ENCODE data around the gene ACER2. TPM values are rescaled to one million over a fixed set of nuclear protein-coding genes. Genes with fewer than 3 reads are reported as not detected.

Gene ACER2
- total and polyA plus RNA-seq, 5 donors from 2014 or later: 0.21 to 2.9 (median 0.87) TPM

DNA sequence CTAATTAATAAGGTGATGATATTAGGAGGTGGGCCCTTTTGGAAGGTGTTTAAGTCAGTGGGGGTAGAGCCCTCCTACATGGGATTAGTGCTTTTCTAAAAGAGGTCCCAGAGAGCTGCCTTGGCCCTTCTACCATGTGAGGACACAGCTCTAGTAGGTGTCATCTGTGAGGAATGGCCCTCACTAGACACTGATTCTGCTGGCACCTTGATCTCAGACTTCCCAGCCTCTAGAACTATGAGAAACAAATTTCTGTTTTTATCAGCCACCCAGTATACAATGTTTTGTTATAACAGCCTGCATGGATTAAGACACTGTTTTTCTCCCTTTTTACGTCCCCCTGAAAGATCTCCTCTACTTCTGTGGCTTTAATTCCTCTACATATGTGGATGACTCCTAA lies 31.6 kb downstream of the ACER2 start:
- H3K27me3 Mint-ChIP-seq: no peaks in the 10 kb centered on the region
- ATAC-seq (ENCODE audit: low read depth in 2 of 2) (no peak), DNase-seq (no peak)
- H3K4me1 ChIP-seq (ENCODE audit: control insufficient read depth, insufficient read depth, low read length, poor library complexity, severe bottlenecking): no peaks in the 10 kb centered on the region
- H3K36me3 Mint-ChIP-seq: peaks cover 35% of the 10 kb centered on the region
- no peak overlapping the region for H3K27ac ChIP-seq (ENCODE audit: insufficient read depth, low read length, poor library complexity, severe bottlenecking)
- H3K4me3 ChIP-seq (ENCODE audit: low read depth, low read length): no peak overlapping the region
- H3K36me3 ChIP-seq (ENCODE audit: control insufficient read depth, insufficient read depth, low read length): peaks cover 2% of the 10 kb centered on the region
- H3K4me3 Mint-ChIP-seq: no peak overlapping the region
- no peaks in the 10 kb centered on the region for H3K9me3 Mint-ChIP-seq
- H3K27ac Mint-ChIP-seq: peak overlapping the region in 1 of 3 donors; percentile 1
- peaks cover 11 to 15% (median 12%) of the 10 kb centered on the region in 4 donors for H3K4me1 Mint-ChIP-seq
- H3K27me3 ChIP-seq (ENCODE audit: control insufficient read depth, insufficient read depth, low read length): no peaks in the 10 kb centered on the region
- no peaks in the 10 kb centered on the region for H3K9me3 ChIP-seq (ENCODE audit: control insufficient read depth in 2 of 2, low read length in 2 of 2)

DNA sequence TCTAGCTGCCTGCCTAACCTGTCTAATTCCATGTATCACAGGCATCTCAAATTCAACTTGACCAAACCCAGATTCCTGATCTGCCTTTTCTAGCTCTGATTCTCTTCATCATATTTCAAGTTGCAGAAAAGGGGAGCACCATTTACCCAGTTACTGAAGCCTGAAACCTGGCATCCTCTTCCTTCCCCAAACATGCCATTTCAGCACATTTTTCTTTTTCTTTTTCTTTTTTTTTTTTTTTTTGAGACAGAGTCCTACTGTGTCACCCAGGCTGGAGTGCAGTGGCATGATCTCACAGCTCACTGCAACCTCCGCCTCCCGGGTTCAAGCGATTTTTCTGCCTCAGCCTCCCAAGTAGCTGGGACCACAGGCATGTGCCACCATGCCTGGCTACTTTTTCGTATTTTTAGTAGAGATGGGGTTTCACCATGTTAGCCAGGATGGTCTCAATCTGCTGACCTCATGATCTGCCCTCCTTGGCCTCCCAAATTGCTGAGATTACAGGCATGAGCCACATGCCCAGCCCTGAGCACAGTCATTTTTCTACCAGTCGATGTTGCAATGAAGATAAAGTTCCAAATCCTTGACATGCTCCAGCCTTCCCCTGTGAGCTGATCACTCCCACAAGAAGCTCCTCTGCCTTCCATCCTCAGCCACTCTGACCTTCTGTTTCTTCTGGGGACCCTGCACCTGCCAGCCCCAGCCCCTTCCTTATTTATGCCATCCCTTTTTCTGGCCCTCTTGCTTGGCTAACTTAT lies 32.2 kb downstream of the ACER2 start:
- Histone ChIP-seq H3K27ac (ENCODE audit: insufficient read depth, low read length, poor library complexity, severe bottlenecking) (peak overlapping the region; percentile 18), H3K4me1 (ENCODE audit: control insufficient read depth, insufficient read depth, low read length, poor library complexity, severe bottlenecking) (no peaks in the 10 kb centered on the region), H3K9me3 (ENCODE audit: control insufficient read depth in 2 of 2, low read length in 2 of 2) (no peaks in the 10 kb centered on the region), H3K4me3 (ENCODE audit: low read depth, low read length) (peak overlapping the region; percentile 82), H3K36me3 (ENCODE audit: control insufficient read depth, insufficient read depth, low read length) (peaks cover 2% of the 10 kb centered on the region), H3K27me3 (ENCODE audit: control insufficient read depth, insufficient read depth, low read length) (no peaks in the 10 kb centered on the region)
- Mint-ChIP-seq H3K27me3 (no peaks in the 10 kb centered on the region), H3K9me3 (no peaks in the 10 kb centered on the region), H3K36me3 (peaks cover 40% of the 10 kb centered on the region), H3K4me1 (peaks cover 11 to 15% (median 12%) of the 10 kb centered on the region in 4 donors), H3K27ac (peak overlapping the region; percentile 63 to 92 (median 64)), H3K4me3 (peak overlapping the region in 2 of 4 donors; percentile 17 to 67)
- DNase-seq: no peak
- ATAC-seq (ENCODE audit: low read depth in 2 of 2): no peak

GRCh38 chr9:19441730-19442129 lies 32.9 kb downstream of the ACER2 start:
- Histone ChIP-seq H3K4me3 (ENCODE audit: low read depth, low read length) (peak overlapping the region; percentile 82), H3K27ac (ENCODE audit: insufficient read depth, low read length, poor library complexity, severe bottlenecking) (peak overlapping the region; percentile 18), H3K36me3 (ENCODE audit: control insufficient read depth, insufficient read depth, low read length) (peaks cover 2% of the 10 kb centered on the region), H3K9me3 (ENCODE audit: control insufficient read depth in 2 of 2, low read length in 2 of 2) (no peaks in the 10 kb centered on the region), H3K4me1 (ENCODE audit: control insufficient read depth, insufficient read depth, low read length, poor library complexity, severe bottlenecking) (no peaks in the 10 kb centered on the region), H3K27me3 (ENCODE audit: control insufficient read depth, insufficient read depth, low read length) (no peaks in the 10 kb centered on the region)
- no peaks in the 10 kb centered on the region for H3K27me3 Mint-ChIP-seq
- H3K27ac Mint-ChIP-seq: peak overlapping the region; percentile 59 to 92 (median 64)
- H3K36me3 Mint-ChIP-seq: peaks cover 43% of the 10 kb centered on the region
- DNase-seq: peak in 2 of 3 donors; percentile 4 to 58
- peak overlapping the region; percentile 17 to 64 (median 27) for H3K4me3 Mint-ChIP-seq
- peak in 1 of 2 donors; percentile 52 for ATAC-seq (ENCODE audit: low read depth in 2 of 2)
- H3K9me3 Mint-ChIP-seq: no peaks in the 10 kb centered on the region
- H3K4me1 Mint-ChIP-seq: peaks cover 10 to 15% (median 12%) of the 10 kb centered on the region in 4 donors

DNA sequence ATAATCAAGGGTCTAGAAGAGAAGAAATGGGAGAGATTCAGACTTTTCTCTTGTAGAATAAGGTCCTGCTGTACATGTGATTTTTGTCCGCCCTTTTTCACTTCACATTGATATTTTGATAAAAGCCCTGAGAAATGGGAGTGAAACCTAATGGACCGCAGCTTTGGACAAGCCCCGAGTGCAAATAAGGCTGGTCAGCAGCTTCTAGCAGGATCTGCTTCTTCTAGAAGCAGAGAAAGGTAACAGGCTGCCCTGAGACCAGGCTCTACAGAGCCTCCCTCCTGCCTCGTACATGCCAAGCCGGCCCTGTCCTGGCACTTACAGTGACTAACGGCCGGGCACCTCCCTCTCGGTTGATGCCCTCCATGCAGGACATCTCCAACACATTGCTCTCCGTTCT lies 33.4 kb downstream of the ACER2 start:
- ATAC-seq (ENCODE audit: low read depth in 2 of 2) (no peak), DNase-seq (no peak)
- H3K9me3 ChIP-seq (ENCODE audit: control insufficient read depth in 2 of 2, low read length in 2 of 2): no peaks in the 10 kb centered on the region
- H3K27me3 Mint-ChIP-seq: no peaks in the 10 kb centered on the region
- H3K27ac ChIP-seq (ENCODE audit: insufficient read depth, low read length, poor library complexity, severe bottlenecking): no peak overlapping the region
- H3K4me3 ChIP-seq (ENCODE audit: low read depth, low read length): peak overlapping the region; percentile 82
- peak overlapping the region in 1 of 3 donors; percentile 64 for H3K27ac Mint-ChIP-seq
- no peaks in the 10 kb centered on the region for H3K27me3 ChIP-seq (ENCODE audit: control insufficient read depth, insufficient read depth, low read length)
- H3K4me3 Mint-ChIP-seq: no peak overlapping the region
- H3K36me3 ChIP-seq (ENCODE audit: control insufficient read depth, insufficient read depth, low read length): peaks cover 2% of the 10 kb centered on the region
- peaks cover 41% of the 10 kb centered on the region for H3K36me3 Mint-ChIP-seq
- H3K4me1 ChIP-seq (ENCODE audit: control insufficient read depth, insufficient read depth, low read length, poor library complexity, severe bottlenecking): no peaks in the 10 kb centered on the region
- H3K9me3 Mint-ChIP-seq: no peaks in the 10 kb centered on the region
- peaks cover 6 to 15% (median 12%) of the 10 kb centered on the region in 4 donors for H3K4me1 Mint-ChIP-seq

GRCh38 chr9:19445452-19445851 lies 36.6 kb downstream of the ACER2 start:
- Mint-ChIP-seq H3K9me3 (no peaks in the 10 kb centered on the region), H3K27ac (peak overlapping the region in 1 of 3 donors; percentile 82), H3K4me3 (no peak overlapping the region), H3K27me3 (no peaks in the 10 kb centered on the region), H3K4me1 (peaks cover 6 to 13% (median 9%) of the 10 kb centered on the region in 4 donors), H3K36me3 (peaks cover 24% of the 10 kb centered on the region)
- no peak overlapping the region for H3K27ac ChIP-seq (ENCODE audit: insufficient read depth, low read length, poor library complexity, severe bottlenecking)
- H3K9me3 ChIP-seq (ENCODE audit: control insufficient read depth in 2 of 2, low read length in 2 of 2): no peaks in the 10 kb centered on the region
- DNase-seq (no peak), ATAC-seq (ENCODE audit: low read depth in 2 of 2) (no peak)
- H3K4me1 ChIP-seq (ENCODE audit: control insufficient read depth, insufficient read depth, low read length, poor library complexity, severe bottlenecking): no peaks in the 10 kb centered on the region
- H3K4me3 ChIP-seq (ENCODE audit: low read depth, low read length): no peak overlapping the region
- no peaks in the 10 kb centered on the region for H3K27me3 ChIP-seq (ENCODE audit: control insufficient read depth, insufficient read depth, low read length)
- no peaks in the 10 kb centered on the region for H3K36me3 ChIP-seq (ENCODE audit: control insufficient read depth, insufficient read depth, low read length)

- no peak overlapping the region for H3K27ac Mint-ChIP-seq
These were observed 37.6 kb downstream of the ACER2 start for GRCh38 chr9:19446361-19446861.

DNA sequence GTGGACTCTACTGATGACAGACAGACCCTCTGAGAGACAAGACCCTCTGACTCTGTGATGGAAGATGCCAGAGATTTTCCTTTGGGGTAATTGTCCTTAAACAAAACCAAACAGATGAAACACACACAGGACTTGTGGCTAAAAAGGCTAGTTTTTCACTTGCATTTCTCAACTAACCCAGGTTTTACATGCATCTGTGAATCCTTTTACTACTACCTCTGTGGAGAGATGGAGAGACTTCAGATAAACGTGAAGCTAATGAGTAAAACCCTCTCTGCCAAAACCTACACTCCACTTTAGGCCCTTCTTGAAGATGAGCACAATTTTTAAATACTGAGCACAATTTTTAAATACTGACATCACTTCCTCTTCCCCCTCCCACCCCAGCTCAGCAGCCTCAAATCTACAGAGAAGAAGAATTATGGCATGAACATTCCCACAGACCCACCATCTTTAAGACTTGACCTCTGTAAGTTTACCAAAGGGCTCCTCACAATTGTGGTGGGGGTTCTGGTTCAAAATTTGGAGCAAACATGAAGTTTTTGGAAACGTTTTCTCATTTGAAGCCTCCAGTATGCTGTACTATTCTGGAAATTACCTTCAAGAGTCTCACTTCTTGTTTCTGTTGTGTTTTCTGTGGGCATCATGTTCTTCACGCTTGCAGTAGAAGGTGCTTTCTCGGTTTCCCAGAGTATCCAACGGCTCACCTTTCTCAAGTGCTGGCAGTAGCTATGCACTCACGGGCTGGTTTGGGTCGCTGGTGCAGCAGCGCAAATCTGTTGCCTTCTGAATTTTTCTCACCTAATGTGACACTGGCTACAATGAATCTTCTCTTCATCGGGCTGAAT lies 42.7 kb downstream of the ACER2 start:
- H3K27me3 Mint-ChIP-seq: no peaks in the 10 kb centered on the region
- Histone ChIP-seq H3K4me1 (ENCODE audit: control insufficient read depth, insufficient read depth, low read length, poor library complexity, severe bottlenecking) (no peaks in the 10 kb centered on the region), H3K27ac (ENCODE audit: insufficient read depth, low read length, poor library complexity, severe bottlenecking) (no peak overlapping the region), H3K27me3 (ENCODE audit: control insufficient read depth, insufficient read depth, low read length) (no peaks in the 10 kb centered on the region), H3K4me3 (ENCODE audit: low read depth, low read length) (no peak overlapping the region), H3K36me3 (ENCODE audit: control insufficient read depth, insufficient read depth, low read length) (no peaks in the 10 kb centered on the region), H3K9me3 (ENCODE audit: control insufficient read depth in 2 of 2, low read length in 2 of 2) (no peaks in the 10 kb centered on the region)
- ATAC-seq (ENCODE audit: low read depth in 2 of 2) (no peak), DNase-seq (no peak)
- H3K4me3 Mint-ChIP-seq: no peak overlapping the region
- no peaks in the 10 kb centered on the region for H3K4me1 Mint-ChIP-seq
- no peaks in the 10 kb centered on the region for H3K9me3 Mint-ChIP-seq
- H3K27ac Mint-ChIP-seq: no peak overlapping the region
- peaks cover 29% of the 10 kb centered on the region for H3K36me3 Mint-ChIP-seq

More at GRCh38 chr9:19446361-19446861, 37.6 kb downstream of the ACER2 start:
- Histone ChIP-seq H3K4me1 (ENCODE audit: control insufficient read depth, insufficient read depth, low read length, poor library complexity, severe bottlenecking) (no peaks in the 10 kb centered on the region), H3K9me3 (ENCODE audit: control insufficient read depth in 2 of 2, low read length in 2 of 2) (no peaks in the 10 kb centered on the region), H3K27me3 (ENCODE audit: control insufficient read depth, insufficient read depth, low read length) (no peaks in the 10 kb centered on the region), H3K36me3 (ENCODE audit: control insufficient read depth, insufficient read depth, low read length) (no peaks in the 10 kb centered on the region), H3K27ac (ENCODE audit: insufficient read depth, low read length, poor library complexity, severe bottlenecking) (no peak overlapping the region), H3K4me3 (ENCODE audit: low read depth, low read length) (no peak overlapping the region)
- Mint-ChIP-seq H3K9me3 (no peaks in the 10 kb centered on the region), H3K4me1 (peaks cover 4 to 10% (median 6%) of the 10 kb centered on the region in 4 donors), H3K36me3 (peaks cover 30% of the 10 kb centered on the region), H3K4me3 (no peak overlapping the region), H3K27me3 (no peaks in the 10 kb centered on the region)
- ATAC-seq (ENCODE audit: low read depth in 2 of 2): no peak
- DNase-seq: no peak
